Measurements from ENCODE around the gene USP11. TPM values are rescaled to one million over a fixed set of nuclear protein-coding genes. Genes with fewer than 3 reads are reported as not detected.
A peak's percentile ranks its signal among the peaks of the same experiment; 100 is the strongest.

Gene USP11
- total RNA-seq, 1 experiment from 2014 or later: 153 TPM

DNA sequence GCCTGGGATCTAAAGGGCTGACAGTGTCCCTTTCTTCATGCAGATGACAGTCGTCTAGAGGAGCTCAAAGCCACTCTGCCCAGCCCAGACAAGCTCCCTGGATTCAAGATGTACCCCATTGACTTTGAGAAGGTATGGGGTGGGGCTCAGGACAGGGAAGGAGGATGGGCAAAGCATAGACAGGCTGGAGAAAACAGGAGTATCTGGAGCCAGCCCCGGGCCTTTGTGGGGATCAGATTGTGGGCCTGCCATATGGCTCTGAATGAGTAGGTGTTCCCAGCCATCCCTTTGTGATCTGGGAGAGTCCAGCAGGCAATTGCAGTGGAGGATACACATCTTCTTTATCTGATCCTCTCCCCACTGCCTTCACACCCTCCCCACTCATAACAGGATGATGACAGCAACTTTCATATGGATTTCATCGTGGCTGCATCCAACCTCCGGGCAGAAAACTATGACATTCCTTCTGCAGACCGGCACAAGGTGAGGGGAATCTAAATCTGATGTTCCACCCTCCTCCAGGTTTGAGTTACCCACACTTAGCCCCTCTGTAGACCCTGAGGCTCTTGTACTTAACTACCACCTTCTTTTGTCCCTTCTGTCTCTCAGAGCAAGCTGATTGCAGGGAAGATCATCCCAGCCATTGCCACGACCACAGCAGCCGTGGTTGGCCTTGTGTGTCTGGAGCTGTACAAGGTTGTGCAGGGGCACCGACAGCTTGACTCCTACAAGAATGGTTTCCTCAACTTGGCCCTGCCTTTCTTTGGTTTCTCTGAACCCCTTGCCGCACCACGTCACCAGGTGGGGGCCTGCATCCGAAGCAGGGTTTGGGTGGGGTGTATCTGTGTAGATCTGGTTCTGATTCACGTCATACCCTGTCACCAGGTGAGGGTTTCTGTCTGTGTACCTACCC, 20.2 kb upstream of the USP11 start:
- Mint-ChIP-seq H3K4me1 (peaks cover 17 to 19% of the 10 kb centered on the region in 2 experiments), H3K36me3 (ENCODE audit: insufficient read depth in 1 of 3, low read depth in 3 of 3) (peaks cover 59 to 93% (median 90%) of the 10 kb centered on the region in 3 experiments), H3K27ac (peak overlapping the region in 2 of 3 experiments; percentile 6 to 16; a peak in 1 of 7 replicates), H3K27me3 (ENCODE audit: low read depth) (no peaks in the 10 kb centered on the region), H3K9me3 (no peaks in the 10 kb centered on the region; a peak in 1 of 5 replicates), H3K4me3 (no peak overlapping the region)
- TF ChIP-seq, protein P1, sequence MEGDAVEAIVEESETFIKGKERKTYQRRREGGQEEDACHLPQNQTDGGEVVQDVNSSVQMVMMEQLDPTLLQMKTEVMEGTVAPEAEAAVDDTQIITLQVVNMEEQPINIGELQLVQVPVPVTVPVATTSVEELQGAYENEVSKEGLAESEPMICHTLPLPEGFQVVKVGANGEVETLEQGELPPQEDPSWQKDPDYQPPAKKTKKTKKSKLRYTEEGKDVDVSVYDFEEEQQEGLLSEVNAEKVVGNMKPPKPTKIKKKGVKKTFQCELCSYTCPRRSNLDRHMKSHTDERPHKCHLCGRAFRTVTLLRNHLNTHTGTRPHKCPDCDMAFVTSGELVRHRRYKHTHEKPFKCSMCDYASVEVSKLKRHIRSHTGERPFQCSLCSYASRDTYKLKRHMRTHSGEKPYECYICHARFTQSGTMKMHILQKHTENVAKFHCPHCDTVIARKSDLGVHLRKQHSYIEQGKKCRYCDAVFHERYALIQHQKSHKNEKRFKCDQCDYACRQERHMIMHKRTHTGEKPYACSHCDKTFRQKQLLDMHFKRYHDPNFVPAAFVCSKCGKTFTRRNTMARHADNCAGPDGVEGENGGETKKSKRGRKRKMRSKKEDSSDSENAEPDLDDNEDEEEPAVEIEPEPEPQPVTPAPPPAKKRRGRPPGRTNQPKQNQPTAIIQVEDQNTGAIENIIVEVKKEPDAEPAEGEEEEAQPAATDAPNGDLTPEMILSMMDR (conservative IDR thresholded peaks at IDR 0.05): no peak
- Histone ChIP-seq H3T11ph (ENCODE audit: low read length) (no peak overlapping the region), H4K20me1 (ENCODE audit: control insufficient read depth, insufficient read depth, insufficient read length) (no peaks in the 10 kb centered on the region), H2AK5ac (ENCODE audit: insufficient read length, low read length) (no peak overlapping the region), H2BK120ac (ENCODE audit: low read depth, low read length, poor library complexity, severe bottlenecking) (no peak overlapping the region), H3K27ac (ENCODE audit: insufficient read length, low read depth, low read length) (no peak overlapping the region), H4K5ac (ENCODE audit: insufficient read length, low read depth, low read length) (no peak overlapping the region), H3K18ac (ENCODE audit: insufficient read length, low read depth, low read length) (no peak overlapping the region), H4K91ac (ENCODE audit: insufficient read length, low read depth, low read length) (no peak overlapping the region), H3K23ac (ENCODE audit: insufficient read length, low read depth, low read length) (no peak overlapping the region), H3K23me2 (ENCODE audit: insufficient read length, low read depth, low read length, poor library complexity, severe bottlenecking) (peaks cover 3% of the 10 kb centered on the region), H3K4me2 (ENCODE audit: insufficient read depth, insufficient read length, low read length) (no peak overlapping the region), H2AFZ (ENCODE audit: low read length) (no peak overlapping the region), H4K8ac (replicated peaks; ENCODE audit: insufficient read length, low read depth, low read length) (no peak overlapping the region), H2BK15ac (ENCODE audit: low read depth, low read length) (no peak overlapping the region), H3K14ac (ENCODE audit: insufficient read depth, low read length) (no peak overlapping the region), H3K9ac (ENCODE audit: extremely low read depth, insufficient read length, low read length) (no peak overlapping the region), H3K56ac (ENCODE audit: insufficient read length, low read depth, low read length) (no peak overlapping the region), H2BK12ac (ENCODE audit: insufficient read length, low read depth, low read length) (no peak overlapping the region), H3K9me3 (ENCODE audit: control insufficient read depth, low read depth, low read length) (no peaks in the 10 kb centered on the region), H3K79me1 (ENCODE audit: insufficient read depth, low read depth, low read length, poor library complexity, severe bottlenecking) (no peaks in the 10 kb centered on the region), H3K79me2 (ENCODE audit: insufficient read depth, low read length) (no peaks in the 10 kb centered on the region), H3K27me3 (ENCODE audit: insufficient read depth, low read length) (no peaks in the 10 kb centered on the region), H2BK5ac (ENCODE audit: insufficient read length, low read length) (no peak overlapping the region), H3K4ac (ENCODE audit: low read depth, low read length) (no peak overlapping the region), H2BK20ac (ENCODE audit: low read depth, low read length, poor library complexity, severe bottlenecking) (no peak overlapping the region), H3K4me1 (ENCODE audit: insufficient read depth, low read length) (no peaks in the 10 kb centered on the region; the same call in 1 of the 2 replicates)
- WGBS (ENCODE audit: extremely low coverage, insufficient read length, low lambda C conversion rate): no CpG with 5 or more reads among the region's 12 CpGs
- no peak for DNase-seq
